Hepatocyte (in vitro differentiated cells): Measurements from ENCODE around the gene STX5. TPM values are rescaled to one million over a fixed set of nuclear protein-coding genes. Genes with fewer than 3 reads are reported as not detected.

Experiments
- DNase-seq: peaks from one replicate; pipeline ENCODE4 v3.0.0-alpha.2; 2016; ENCODE audit warnings: low spot score
- H2AFZ ChIP-seq: fragments of 200-600 bp; sonication (generic); 2 replicates; pipeline ENCODE4 v1.6.0; 2016; ENCODE audit warnings: antibody characterized with exemption, mild to moderate bottlenecking
- H3K27ac ChIP-seq: fragments of 200-600 bp; sonication (generic); 2 replicates; pipeline ENCODE4 v1.5.1; 2016; ENCODE audit warnings: mild to moderate bottlenecking
- H3K27me3 ChIP-seq: fragments of 200-600 bp; sonication (generic); 2 replicates; pipeline ENCODE4 v1.6.1; 2016
- H3K36me3 ChIP-seq: fragments of 200-600 bp; sonication (generic); replicated peaks from 2 replicates; pipeline ENCODE4 v1.5.1; 2016; ENCODE audit warnings: low read depth; ENCODE audit not compliant: insufficient read depth
- H3K4me1 ChIP-seq: fragments of 200-600 bp; sonication (generic); 2 replicates; pipeline ENCODE4 v1.5.1; 2016; ENCODE audit warnings: mild to moderate bottlenecking, moderate library complexity; ENCODE audit not compliant: insufficient read depth
- H3K4me2 ChIP-seq: fragments of 200-600 bp; sonication (generic); 2 replicates; pipeline ENCODE4 v1.6.0; 2016
- H3K4me3 ChIP-seq: fragments of 200-600 bp; sonication (generic); 2 replicates; pipeline ENCODE4 v1.5.1; 2016; ENCODE audit warnings: mild to moderate bottlenecking
- H3K79me2 ChIP-seq: fragments of 200-600 bp; sonication (generic); 2 replicates; pipeline ENCODE4 v1.6.0; 2017; ENCODE audit warnings: mild to moderate bottlenecking
- H3K9me2 ChIP-seq: fragments of 200-600 bp; sonication (generic); replicated peaks from 2 replicates; pipeline ENCODE4 v1.6.0; 2017; ENCODE audit warnings: mild to moderate bottlenecking; ENCODE audit not compliant: insufficient read depth
- H3K9me3 ChIP-seq: fragments of 200-600 bp; sonication (generic); 2 replicates; pipeline ENCODE4 v1.5.1; 2016; ENCODE audit warnings: low read depth, mild to moderate bottlenecking
- H4K20me1 ChIP-seq: fragments of 200-600 bp; sonication (generic); 2 replicates; pipeline ENCODE4 v1.6.0; 2016; ENCODE audit warnings: mild to moderate bottlenecking; ENCODE audit not compliant: insufficient read depth, poor library complexity, severe bottlenecking
- CTCF ChIP-seq: fragments of 200-600 bp; sonication (generic); IDR thresholded peaks from 2 replicates; pipeline ENCODE4 v1.5.1; 2016; ENCODE audit warnings: antibody characterized with exemption, mild to moderate bottlenecking; ENCODE audit not compliant: poor library complexity
- EZH2 ChIP-seq: fragments of 200-600 bp; sonication (generic); IDR thresholded peaks from 2 replicates; pipeline ENCODE4 v1.6.1; 2016; ENCODE audit warnings: antibody characterized with exemption, mild to moderate bottlenecking, borderline replicate concordance
- EZH2phosphoT487 ChIP-seq: fragments of 200-600 bp; sonication (generic); IDR thresholded peaks from one replicate; pipeline ENCODE4 v1.6.1; 2018; ENCODE audit warnings: antibody characterized with exemption, mild to moderate bottlenecking, low read depth, moderate library complexity; ENCODE audit not compliant: unreplicated experiment, severe bottlenecking
- WGBS: methylation state at CpG from one replicate; pipeline ENCODE4 v1.1.6; 2016; ENCODE audit warnings: low lambda C conversion rate; ENCODE audit errors: missing lambda C conversion rate; 5-methylcytosine and 5-hydroxymethylcytosine counted together
- polyA plus RNA-seq: library from polyadenylated mRNA; unstranded; fragments of >200 nt; fragmentation: Nextera tagmentation; extraction: Ambion mirVana; gene quantifications from 2 replicates; pipeline ENCODE4 v1.2.1, GENCODE V29; 2016
- total RNA-seq: library from RNA; depleted of rRNA; stranded (reverse); fragments of >200 nt; gene quantifications from 2 replicates; pipeline ENCODE4 v1.2.3, GENCODE V29; 2014

The STX5 gene
- total and polyA plus RNA-seq, 2 experiments from 2014 or later = 35.4 to 49.7 TPM

GRCh38 chr11:62851807-62852522 lies 20.1 kb upstream of the STX5 start:
- H3K36me3 ChIP-seq = peaks cover 11% of the 10 kb centered on the region
- no peak overlapping the region for H2AFZ ChIP-seq
- no peak for DNase-seq
- H3K4me2 ChIP-seq = peak overlapping the region; percentile 12
- H3K27ac ChIP-seq = no peak overlapping the region
- 57% methylated on average over 3 of the region's 3 CpGs for WGBS
- TF ChIP-seq CTCF (no peak), EZH2phosphoT487 (no peak), EZH2 (no peak)
- no peaks in the 10 kb centered on the region for H3K9me2 ChIP-seq
- H3K4me3 ChIP-seq = no peak overlapping the region
- peaks cover 28% of the 10 kb centered on the region for H4K20me1 ChIP-seq
- peaks cover 37% of the 10 kb centered on the region for H3K79me2 ChIP-seq
- peaks cover 18% of the 10 kb centered on the region for H3K4me1 ChIP-seq
- H3K27me3 ChIP-seq = no peaks in the 10 kb centered on the region
- H3K9me3 ChIP-seq = no peaks in the 10 kb centered on the region

DNA sequence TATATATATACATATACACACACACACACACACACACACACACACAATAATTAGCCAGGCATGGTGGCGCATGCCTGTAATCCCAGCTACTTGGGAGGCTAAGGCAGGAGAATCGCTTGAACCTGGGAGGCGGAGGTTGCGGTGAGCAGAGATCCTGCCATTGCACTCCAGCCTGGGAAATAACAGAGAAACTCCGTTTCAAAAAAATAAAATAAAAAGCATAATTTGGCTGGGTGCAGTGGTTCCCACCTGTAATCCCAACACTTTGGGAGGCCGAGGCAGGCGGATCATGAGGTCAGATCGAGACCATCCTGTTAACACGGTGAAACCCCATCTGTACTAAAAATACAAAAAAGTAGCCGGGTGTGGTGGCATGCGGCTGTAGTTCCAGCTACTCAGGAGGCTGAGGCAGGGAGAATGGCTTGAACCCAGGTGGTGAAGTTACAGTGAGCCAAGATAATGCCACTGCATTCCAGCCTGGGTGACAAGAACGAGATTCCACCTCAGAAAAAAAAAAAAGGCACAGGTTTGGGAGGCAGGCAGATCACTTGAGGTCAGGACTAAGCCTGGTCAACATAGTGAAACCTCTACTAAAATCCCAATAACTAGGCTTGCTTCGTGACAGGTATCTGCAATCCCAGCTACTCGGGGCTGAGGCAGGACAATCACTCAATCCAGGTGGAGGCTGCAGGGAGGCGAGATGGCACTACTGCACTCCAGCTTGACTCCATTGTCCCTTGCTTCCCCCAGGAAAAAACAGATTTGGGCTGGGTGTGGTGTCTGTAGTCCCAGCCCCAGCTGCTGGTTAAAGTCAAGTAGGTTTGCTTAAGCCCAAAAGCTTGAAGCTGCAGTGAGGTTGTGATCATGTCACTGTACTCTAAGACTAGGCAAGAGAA lies 19.3 kb upstream of the STX5 start:
- TF ChIP-seq EZH2phosphoT487 = no peak
- TF ChIP-seq CTCF = no peak
- TF ChIP-seq EZH2 = no peak
- Histone ChIP-seq H2AFZ (no peak overlapping the region), H4K20me1 (peaks cover 28% of the 10 kb centered on the region), H3K79me2 (peaks cover 31% of the 10 kb centered on the region), H3K27ac (no peak overlapping the region), H3K4me2 (no peak overlapping the region), H3K4me1 (peaks cover 12% of the 10 kb centered on the region), H3K9me3 (no peaks in the 10 kb centered on the region), H3K4me3 (no peak overlapping the region), H3K9me2 (no peaks in the 10 kb centered on the region), H3K27me3 (no peaks in the 10 kb centered on the region), H3K36me3 (peaks cover 11% of the 10 kb centered on the region)
- WGBS = 60% methylated on average over 14 of the region's 15 CpGs
- DNase-seq = no peak

GRCh38 chr11:62847767-62848314 lies 16.0 kb upstream of the STX5 start:
- no peak overlapping the region for H3K27ac ChIP-seq
- peaks cover 3% of the 10 kb centered on the region for H3K79me2 ChIP-seq
- no peaks in the 10 kb centered on the region for H3K9me3 ChIP-seq
- no peaks in the 10 kb centered on the region for H3K9me2 ChIP-seq
- no peak overlapping the region for H3K4me3 ChIP-seq
- peaks cover 4% of the 10 kb centered on the region for H3K36me3 ChIP-seq
- H3K4me1 ChIP-seq = peaks cover 1% of the 10 kb centered on the region
- peaks cover 4% of the 10 kb centered on the region for H4K20me1 ChIP-seq
- DNase-seq = no peak
- H3K4me2 ChIP-seq = no peak overlapping the region
- H2AFZ ChIP-seq = no peak overlapping the region
- TF ChIP-seq EZH2 = no peak
- TF ChIP-seq CTCF = no peak
- TF ChIP-seq EZH2phosphoT487 = no peak
- no peaks in the 10 kb centered on the region for H3K27me3 ChIP-seq
- 89% methylated on average over 1 of the region's 1 CpG for WGBS
